MCF 10A (cell line): ENCODE measurements around the gene ZNF423. TPM values are rescaled to one million over a fixed set of nuclear protein-coding genes. Genes with fewer than 3 reads are reported as not detected.

ENCODE experiments used
- BruUV-seq: library from RNA; stranded (reverse); fragments of 400-500 nt; replicated peaks from 2 replicates; lab custom pipeline; 2021; lab: Mats Ljungman, UMichigan
- CTCF ChIA-PET: fragments of 300-600 bp; sonication (Branson Sonifier 250); formaldehyde crosslinking; extraction: SDS; loops from one replicate; lab custom pipeline; 2021; ENCODE audit warnings: antibody characterized with exemption, inconsistent platforms; lab: Yijun Ruan, JAX
- POLR2A ChIA-PET: fragments of 300-600, 350-650 bp; sonication (Branson Sonifier 250); formaldehyde crosslinking; extraction: SDS; loops from one replicate; lab custom pipeline; 2020; ENCODE audit warnings: antibody characterized with exemption, inconsistent platforms; lab: Yijun Ruan, JAX
- DNase-seq: peaks from one replicate; pipeline ENCODE4 v3.0.0-alpha.2; 2018; ENCODE audit not compliant: unreplicated experiment
- H3K27ac Mint-ChIP-seq: one replicate; pipeline ENCODE4 v1.8.0; 2022; ENCODE audit warnings: mild to moderate bottlenecking, low read depth, mixed read lengths; ENCODE audit not compliant: unreplicated experiment
- H3K27me3 Mint-ChIP-seq: one replicate; pipeline ENCODE4 v1.8.0; 2022; ENCODE audit warnings: mixed read lengths; ENCODE audit not compliant: insufficient read depth, unreplicated experiment
- H3K36me3 Mint-ChIP-seq: one replicate; pipeline ENCODE4 v1.8.0; 2022; ENCODE audit warnings: mild to moderate bottlenecking, moderate library complexity, mixed read lengths; ENCODE audit not compliant: insufficient read depth, unreplicated experiment
- H3K4me1 Mint-ChIP-seq: one replicate; pipeline ENCODE4 v1.8.0; 2022; ENCODE audit warnings: mixed read lengths; ENCODE audit not compliant: insufficient read depth, unreplicated experiment
- H3K4me3 Mint-ChIP-seq: one replicate; pipeline ENCODE4 v1.8.0; 2022; ENCODE audit warnings: mild to moderate bottlenecking, moderate library complexity, mixed read lengths; ENCODE audit not compliant: unreplicated experiment
- H3K9me3 Mint-ChIP-seq: one replicate; pipeline ENCODE4 v1.8.0; 2022; ENCODE audit warnings: mixed read lengths; ENCODE audit not compliant: unreplicated experiment
- CTCF ChIP-seq: fragments of 200-600 bp; IDR thresholded peaks from one replicate; pipeline ENCODE4 v1.8.0; 2022; ENCODE audit warnings: antibody characterized with exemption, mild to moderate bottlenecking; ENCODE audit not compliant: unreplicated experiment
- intact Hi-C: fragments of 100-400 bp; cut with micrococcal nuclease; formaldehyde crosslinking; loops from 2 replicates; pipeline ENCODE4 v1.14.1; 2022
- total RNA-seq: library from RNA; stranded (reverse); gene quantifications from 2 replicates; pipeline ENCODE4 v1.2.3, GENCODE V29; 2022

Gene ZNF423
- total RNA-seq, 1 experiment from 2014 or later: not detected

DNA sequence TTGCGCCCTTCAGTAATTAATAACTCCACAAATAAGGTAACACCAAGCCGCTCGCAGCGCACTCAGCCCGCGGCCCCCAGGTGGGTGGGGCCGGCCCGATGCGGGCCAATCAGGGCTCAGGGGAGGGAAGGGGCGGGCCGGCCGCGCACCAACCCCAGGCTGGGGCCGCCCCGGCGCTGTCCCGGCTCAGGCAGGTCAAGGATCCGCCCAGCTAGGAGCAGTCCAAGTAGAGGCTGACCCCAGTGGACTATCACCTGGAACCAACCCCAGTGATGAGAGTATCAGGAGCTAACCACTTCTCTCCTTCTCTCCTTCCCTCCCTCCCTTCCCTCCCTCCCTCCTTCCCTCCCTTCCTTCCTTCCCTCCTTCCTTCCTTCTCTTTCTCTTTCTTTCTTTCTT is 371.5 kb downstream of the ZNF423 start:
- Mint-ChIP-seq H3K9me3 (no peaks in the 10 kb centered on the region), H3K27me3 (peaks cover 64% of the 10 kb centered on the region), H3K27ac (no peak overlapping the region), H3K4me1 (no peaks in the 10 kb centered on the region), H3K4me3 (no peak overlapping the region), H3K36me3 (no peaks in the 10 kb centered on the region)
- ChIA-PET POLR2A (no interaction called here), CTCF (no interaction called here)
- no peak for DNase-seq
- intact Hi-C loops: no loop called here
- TF ChIP-seq CTCF: no peak
- no TSS peak for BruUV-seq

DNA sequence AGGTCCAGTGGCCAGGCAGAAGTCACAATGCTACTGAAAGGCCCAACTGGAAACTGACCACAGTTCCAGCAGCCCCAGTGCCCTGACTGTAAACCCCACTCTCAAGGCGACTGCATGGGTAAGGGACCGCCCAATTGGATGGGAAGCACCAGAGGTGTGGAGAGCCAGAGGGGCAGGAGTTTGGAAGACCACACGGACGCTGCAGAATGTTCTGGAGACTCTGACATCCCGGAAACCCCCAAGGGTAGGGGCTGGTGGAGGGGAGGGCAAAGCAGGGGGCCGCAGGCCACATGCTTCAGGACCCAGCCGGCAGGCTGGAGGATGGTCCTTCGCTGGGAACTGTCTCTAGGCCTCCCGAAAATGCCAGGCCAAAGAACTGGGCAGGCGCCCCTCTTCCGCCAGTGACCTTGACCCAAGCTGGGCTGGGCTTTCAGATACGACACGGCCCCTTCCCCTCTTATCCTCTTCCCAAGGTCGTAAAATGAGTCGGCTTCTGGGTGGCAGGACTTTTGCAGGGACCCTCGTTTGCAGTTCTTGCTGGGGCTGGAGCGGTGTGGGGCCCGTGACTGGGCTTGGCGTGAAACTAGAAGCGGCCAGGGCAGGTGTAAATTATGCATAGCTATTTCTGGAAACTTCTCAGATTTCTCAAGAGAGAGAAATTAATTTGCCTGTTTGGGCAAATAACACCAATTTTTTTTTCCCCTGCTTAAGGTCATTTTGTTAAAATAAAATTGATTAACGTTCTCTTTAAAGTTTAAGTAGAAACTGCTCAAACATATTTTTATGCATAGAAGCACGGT is 372.1 kb downstream of the ZNF423 start:
- H3K27me3 Mint-ChIP-seq: peaks cover 65% of the 10 kb centered on the region
- no peak for TF ChIP-seq CTCF
- BruUV-seq: no TSS peak
- no peaks in the 10 kb centered on the region for H3K9me3 Mint-ChIP-seq
- DNase-seq: no peak
- no peaks in the 10 kb centered on the region for H3K4me1 Mint-ChIP-seq
- H3K4me3 Mint-ChIP-seq: no peak overlapping the region
- H3K27ac Mint-ChIP-seq: no peak overlapping the region
- H3K36me3 Mint-ChIP-seq: no peaks in the 10 kb centered on the region
- ChIA-PET CTCF (interaction anchor here (0.6 kb wide), 2 partner anchors 80 to 282 kb away, joined by 3 read pairs; no protein-coding TSS in a partner anchor), POLR2A (no interaction called here)
- intact Hi-C loops: no loop called here

- no peaks in the 10 kb centered on the region for H3K4me1 Mint-ChIP-seq
- TF ChIP-seq CTCF: no peak
- ChIA-PET CTCF (interaction anchor here (0.7 to 0.9 kb wide), 2 partner anchors 12 to 28 kb away, joined by 3 read pairs; no protein-coding TSS in a partner anchor), POLR2A (no interaction called here)
- H3K4me3 Mint-ChIP-seq: no peak overlapping the region
- intact Hi-C loops: no loop called here
- no peaks in the 10 kb centered on the region for H3K36me3 Mint-ChIP-seq
- H3K27ac Mint-ChIP-seq: no peak overlapping the region
- H3K27me3 Mint-ChIP-seq: peaks cover 65% of the 10 kb centered on the region
- H3K9me3 Mint-ChIP-seq: no peaks in the 10 kb centered on the region
- DNase-seq: no peak
- BruUV-seq: no TSS peak
These were observed 372.7 kb downstream of the ZNF423 start for GRCh38 chr16:49483251-49483650.

DNA sequence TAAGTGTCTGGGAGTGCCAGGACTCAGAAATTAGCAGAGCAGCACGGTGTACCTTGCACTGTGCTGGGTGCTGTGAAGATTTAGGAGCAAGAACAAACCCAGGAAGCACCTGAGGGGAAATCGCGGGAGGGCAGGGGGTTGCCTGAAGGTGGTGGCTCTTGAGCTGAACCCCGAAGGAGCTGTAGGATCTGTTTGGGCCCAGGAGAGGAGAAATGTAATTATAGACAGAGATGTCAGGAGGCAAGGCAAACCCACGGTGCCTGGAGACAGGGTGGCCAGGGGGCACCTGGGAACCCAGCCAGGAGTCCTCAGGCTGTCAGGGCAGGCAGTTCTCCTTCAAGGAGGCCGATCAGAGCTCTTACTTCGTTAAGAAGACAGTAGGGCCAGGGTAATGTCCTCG is 373.2 kb downstream of the ZNF423 start:
- no peak overlapping the region for H3K27ac Mint-ChIP-seq
- CTCF ChIA-PET: interaction anchor here (0.7 to 0.9 kb wide), 2 partner anchors 11 to 28 kb away, joined by 3 read pairs; no protein-coding TSS in a partner anchor
- H3K27me3 Mint-ChIP-seq: peaks cover 59% of the 10 kb centered on the region

More for the DNA sequence above, 373.2 kb downstream of the ZNF423 start:
- Mint-ChIP-seq H3K4me1 (no peaks in the 10 kb centered on the region), H3K36me3 (no peaks in the 10 kb centered on the region), H3K4me3 (no peak overlapping the region), H3K9me3 (no peaks in the 10 kb centered on the region)
- POLR2A ChIA-PET: no interaction called here
- TF ChIP-seq CTCF: no peak
- DNase-seq: no peak
- intact Hi-C loops: no loop called here
- BruUV-seq: no TSS peak
